CD4-positive, alpha-beta T cell treated with Interleukin-2 at 100 ng/mL for 4 hours (primary cell): Measurements from ENCODE around the gene LDLRAD3.

Experiments
- DNase-seq: peaks from one replicate; pipeline ENCODE4 v3.0.0-alpha.2; 2020; ENCODE audit warnings: low spot score

LDLRAD3 gene

DNA sequence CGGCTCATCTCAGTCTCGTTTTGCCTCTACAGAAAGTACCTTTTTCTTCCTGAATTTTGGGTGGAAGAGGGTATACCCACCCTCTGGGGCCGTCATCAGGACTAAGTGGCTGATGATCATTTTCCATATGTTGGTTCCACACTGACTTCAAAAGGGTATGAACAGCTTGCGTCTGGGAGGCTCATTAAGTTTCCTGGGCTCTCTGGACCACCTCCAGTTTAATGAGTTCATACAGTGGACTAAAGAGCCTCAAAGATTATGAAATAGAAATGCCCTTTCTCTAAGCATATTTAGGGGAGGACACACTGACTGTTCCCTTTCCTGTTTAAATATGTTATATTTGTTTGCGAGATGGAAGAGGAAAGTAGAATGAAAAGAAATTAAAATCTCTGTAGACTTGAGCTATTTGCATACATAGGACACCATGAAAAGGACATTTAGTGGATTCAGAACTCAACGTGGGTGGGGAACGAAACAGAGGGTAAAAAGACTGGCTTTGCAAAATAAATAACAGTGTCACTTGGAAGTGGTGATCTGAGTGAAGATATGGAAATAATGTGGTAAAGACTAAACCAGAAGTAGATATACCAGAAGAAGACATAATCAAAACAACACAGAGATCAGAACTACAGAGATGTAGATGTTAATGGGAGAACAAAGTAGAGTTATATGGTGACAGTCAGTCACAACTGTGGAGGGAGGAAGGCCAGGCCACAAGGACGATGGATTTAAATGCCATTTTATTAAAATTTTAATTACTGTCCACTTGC is 18.7 kb downstream of the LDLRAD3 start:
- DNase-seq = no peak

DNA sequence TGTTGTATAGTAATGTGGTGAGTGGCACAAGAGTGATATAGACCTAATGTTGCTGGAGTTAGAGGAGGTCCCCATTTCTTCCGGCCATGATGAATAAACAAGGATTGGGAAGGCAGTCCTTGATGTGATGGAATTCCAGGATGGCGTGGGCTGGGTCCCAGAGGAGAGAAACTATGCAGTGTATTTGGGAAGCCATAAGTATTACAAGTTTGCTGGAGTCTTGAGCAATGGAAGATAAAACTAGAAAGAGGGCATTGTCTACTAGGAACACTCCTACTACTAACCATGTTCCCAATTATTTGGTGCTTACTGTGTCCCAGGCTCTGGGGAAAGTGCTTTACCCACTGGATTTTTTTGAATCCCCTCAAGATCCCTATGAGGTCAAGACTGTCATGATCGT is 20.0 kb downstream of the LDLRAD3 start:
- DNase-seq = no peak

DNA sequence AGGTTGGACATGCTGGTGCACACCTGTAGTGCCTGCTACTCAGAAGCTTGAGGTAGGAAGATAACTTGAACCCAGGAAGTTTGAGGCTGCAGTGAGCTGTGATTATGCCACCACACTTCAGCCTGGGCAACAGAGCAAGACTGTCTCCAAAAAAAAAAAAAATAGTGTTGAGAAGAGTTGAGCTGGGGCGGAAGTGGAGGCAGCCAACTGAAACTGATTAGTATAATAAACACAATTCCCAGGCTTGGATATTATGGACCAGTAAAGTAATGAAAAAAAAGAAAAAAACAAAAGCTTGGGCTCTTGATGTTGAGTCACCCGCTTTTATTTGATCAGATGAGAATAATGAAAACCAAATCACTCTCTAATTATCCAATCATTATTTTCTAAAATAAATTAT is 21.0 kb downstream of the LDLRAD3 start:
- no peak for DNase-seq

DNA sequence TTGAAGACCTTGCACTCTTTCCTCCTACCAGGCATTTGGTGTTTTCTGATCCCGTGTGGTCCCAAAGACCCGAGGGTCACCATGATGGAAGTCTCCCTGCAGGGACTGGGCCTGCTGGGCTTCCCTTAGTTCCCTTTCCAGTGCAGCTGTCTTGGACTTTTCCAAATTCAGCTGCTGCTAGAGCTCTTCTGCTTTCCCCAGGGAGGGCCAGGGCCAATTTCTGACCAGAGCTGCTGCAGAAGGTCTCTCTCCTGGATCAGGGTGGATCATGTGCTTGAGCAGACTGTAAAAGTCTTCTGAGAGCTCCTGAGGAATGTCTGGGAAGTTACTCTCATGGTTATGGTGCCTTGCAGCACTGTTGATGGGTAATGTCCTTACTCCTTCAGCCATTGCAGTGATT is 23.2 kb downstream of the LDLRAD3 start:
- no peak for DNase-seq

DNA sequence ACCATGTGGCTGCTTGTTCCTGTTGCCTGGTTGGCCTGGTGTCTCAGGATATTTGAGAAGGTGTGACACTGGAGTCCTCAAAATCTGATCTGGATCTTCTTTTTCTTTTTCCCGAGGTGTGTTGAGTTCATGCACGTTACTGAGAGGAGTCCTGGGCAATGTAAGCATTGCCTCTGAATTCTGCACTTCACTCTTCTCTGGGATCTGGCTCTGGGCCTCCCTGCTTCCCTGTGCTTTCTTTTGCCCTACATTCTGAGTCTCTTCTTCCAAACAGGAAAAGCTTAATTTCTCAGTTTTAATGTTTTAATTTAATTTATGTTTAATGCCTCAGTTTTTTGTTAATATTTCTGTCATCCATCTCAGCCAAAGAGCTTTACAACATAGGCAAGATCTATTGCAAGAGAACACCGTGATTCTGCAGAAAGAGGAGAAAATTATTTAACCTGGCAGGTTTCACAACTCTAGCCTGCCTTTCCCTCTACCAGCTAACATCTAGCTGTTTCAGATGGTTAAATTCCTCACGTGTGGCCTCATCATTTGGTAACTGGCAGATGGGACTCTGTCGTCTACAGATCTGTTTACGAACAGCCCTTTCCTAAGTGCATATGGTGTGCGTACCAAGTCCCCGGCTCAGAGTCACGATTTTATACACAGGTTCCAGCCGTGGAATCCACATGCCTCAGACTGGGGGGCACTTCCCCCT is 24.7 kb downstream of the LDLRAD3 start:
- DNase-seq = no peak

DNA sequence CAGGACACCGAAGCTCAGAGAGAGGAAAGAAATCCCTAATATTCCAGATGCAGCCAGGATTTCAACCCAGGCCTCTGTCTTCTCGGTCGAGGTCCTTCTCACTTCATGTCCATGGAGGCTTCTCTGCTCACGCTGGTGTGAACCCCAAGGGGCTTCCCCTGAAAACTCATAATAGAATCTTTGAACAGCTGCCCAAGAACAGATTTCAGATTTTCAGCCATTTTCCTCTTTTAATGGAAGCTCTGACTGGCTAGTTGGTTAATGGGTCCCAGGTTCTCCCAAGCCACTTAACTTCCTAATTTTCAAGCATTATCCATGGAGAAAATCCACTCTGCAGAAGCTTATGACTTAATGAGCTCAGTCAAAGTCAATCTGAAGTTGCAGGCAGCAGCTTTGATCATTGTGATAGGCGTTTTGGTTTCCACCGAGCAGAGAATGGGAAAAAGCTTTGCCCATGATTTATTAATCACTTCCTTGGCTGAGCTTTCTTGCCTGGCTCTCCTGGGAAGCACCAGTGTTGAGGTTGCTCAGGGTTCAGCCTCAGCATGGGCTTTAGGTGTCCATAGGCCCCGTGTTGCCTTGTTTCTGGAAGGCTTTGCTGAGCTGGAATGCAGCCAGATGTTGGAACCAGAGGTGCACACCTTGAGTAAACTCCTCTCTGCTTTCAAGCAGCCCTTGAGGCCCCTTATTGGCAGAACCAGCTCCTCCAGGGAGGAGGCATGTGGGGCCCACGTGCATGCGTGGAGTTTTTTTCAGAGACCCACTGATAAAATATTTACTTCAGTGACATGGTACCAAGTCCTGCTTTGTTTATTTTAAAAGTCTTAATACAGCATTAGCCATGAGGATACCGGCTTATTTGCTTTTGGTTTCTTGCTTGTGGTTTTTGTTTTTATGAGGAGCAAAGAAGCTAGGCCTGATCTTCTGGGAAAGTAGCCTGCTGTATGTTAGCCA is 25.5 kb downstream of the LDLRAD3 start:
- no peak for DNase-seq

DNA sequence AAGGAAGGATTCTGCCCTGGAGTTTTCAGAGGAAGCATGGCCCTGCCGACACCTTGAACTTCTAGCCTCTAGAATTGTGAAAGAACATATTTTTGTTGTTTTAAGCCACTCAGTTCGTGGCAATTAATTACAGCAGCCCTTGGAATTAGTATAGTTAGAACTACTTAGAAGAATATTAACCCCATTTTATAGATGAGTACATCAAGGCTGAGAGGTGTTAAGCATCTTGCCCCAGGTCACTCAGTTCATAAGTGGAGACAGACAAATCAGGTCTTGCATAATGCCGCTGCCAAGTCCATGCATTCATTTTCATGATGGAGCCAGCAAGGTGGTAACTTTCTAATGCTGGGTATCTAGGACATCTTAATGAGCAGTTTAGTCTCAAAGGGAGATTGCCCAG is 26.6 kb downstream of the LDLRAD3 start:
- no peak for DNase-seq

DNA sequence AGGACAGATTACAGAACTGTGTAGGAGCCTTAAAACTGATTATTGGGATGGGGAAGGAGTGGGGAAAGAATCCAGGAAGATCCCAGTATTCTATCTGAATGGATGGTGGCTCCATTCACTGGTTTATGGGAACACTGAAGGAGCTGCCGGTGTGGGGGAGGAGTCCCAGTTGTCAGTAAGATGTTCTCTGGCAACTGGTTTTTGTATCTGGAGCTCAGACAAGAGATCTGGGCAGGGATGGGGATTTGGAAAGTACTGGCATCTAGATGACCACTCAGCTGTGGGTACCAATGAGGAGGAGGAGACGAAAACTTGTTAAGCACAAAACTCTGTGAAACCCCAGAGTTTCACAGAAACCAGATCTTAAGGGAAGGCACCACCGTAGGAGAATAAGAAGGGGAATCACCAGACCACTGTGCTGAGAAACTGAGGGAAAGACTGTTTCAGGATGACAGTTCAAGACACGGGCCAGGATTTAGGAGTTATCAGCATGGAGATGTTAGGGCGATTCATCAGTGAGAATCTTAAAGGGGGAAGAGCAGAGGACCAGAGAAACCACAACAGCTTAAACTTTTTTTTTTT is 28.1 kb downstream of the LDLRAD3 start:
- no peak for DNase-seq

DNA sequence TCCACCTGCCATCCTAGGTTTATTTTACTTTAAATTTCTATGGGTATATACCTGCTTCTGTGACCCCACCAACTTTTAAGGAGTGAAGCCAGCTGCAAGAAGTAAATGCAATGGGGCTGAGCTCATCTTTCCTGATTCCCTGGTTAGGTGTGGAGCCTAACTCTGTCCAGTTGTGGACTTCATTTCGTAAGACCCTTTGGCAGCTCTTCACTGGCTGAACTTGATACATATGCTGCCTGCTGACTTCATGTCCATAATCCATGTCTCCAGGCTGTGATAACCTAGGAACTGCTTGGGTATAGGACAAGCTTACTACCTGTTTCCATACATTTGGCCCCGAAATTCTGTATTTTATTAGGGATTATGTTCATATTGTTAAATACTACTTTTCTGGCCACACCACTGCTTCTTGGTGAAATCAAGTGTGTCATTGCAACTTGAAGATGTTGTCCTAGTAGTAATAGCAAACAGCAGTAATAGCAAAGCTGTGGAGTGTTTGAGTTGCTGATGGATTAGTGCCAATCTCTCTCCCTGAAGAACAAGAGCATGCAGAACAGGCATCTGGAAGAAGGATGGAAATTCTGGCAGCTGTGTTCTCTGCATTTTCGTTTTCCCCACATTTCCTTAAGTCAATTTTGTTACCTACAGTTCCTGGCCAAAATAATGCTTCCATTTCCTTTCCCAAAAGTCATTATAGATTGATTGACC is 31.2 kb downstream of the LDLRAD3 start:
- no peak for DNase-seq

DNA sequence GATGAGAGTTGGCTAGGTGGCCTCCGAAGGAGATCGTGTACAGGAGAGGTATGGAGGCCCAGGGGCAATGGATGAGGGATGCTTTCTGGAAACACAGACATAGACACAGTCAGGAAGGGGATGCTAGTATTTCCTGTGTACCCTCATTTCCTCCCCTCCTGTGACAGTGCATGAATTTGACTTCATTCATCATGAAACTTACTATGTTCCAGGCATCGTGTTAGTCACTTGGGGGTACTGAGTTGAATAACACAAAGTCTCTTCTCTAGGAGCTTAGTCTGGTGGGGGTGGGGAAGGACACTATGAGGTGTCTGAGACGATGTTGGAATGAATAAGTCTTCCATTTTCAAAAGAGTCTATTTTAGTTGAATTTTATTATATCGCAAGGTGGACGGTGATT is 32.6 kb downstream of the LDLRAD3 start:
- no peak for DNase-seq

DNA sequence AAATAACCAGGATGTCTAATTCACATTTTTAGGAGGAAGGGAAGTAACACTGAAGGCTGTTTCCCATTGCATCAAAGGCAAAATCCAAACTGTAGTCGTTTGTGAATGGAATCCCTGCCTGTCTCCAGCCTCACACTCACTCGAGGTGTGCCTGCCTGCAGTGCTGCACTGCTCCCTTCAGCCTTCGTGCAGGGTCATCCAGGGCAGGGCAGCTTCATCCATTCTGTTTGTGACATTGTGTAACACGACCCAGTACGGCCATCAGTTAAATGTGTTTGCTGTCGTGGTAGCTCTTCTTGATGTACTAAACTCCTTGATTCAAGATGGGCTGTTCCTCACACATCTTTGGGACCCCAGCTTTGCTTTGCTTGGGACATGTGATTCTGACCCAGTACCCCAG is 34.3 kb downstream of the LDLRAD3 start:
- no peak for DNase-seq

DNA sequence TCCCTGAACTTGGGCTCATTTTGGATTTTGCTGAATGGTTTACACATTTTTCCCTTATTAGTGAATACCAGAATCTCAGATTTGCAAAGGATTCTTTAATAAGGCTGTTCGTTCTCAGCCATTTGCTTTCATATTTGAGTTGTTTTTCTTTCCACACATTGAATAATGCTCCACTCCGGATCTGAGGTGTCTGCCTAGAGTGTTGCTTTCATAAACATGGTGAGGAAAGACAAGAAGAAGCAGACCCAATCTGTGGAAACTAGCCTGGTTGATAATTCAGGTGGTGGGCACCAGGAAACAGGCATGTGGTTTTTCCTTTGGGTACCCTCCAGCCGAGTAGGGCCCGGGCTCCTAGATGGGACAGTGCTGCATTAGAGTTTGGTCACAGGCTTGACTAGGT is 35.0 kb downstream of the LDLRAD3 start:
- DNase-seq = no peak

DNA sequence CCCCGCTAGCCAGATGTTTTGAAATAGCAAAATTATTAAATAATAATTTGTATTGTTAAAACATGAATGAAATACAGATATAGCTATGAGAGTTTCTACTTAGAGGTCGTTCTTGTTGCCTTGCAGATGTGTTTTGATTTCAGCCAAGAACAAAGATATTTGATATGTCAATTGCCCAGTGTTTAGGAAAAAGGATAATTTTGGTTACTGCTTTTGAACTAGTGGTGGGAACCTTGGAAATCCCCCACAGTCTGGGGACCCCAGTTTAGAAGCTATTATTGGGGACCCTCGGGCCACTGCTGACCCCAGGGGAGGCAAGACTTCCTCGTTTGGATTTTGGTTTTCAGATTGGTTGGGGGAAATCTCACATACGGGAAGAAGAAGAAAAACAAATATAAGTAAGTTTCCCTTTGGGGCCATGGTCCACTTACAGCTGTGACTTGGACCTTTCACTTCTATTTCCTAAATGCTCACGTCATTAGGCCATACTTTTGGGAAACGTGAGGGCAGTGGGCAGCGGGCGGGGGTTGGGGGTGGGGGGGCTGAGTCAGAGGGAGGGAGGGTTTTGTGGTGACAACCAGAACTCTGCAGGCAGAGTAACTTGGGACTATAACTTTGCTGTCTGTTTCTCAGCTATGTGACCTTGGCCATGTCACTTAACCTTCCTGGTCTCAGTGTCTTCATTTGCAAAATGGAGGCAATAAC is 37.0 kb downstream of the LDLRAD3 start:
- DNase-seq = no peak

DNA sequence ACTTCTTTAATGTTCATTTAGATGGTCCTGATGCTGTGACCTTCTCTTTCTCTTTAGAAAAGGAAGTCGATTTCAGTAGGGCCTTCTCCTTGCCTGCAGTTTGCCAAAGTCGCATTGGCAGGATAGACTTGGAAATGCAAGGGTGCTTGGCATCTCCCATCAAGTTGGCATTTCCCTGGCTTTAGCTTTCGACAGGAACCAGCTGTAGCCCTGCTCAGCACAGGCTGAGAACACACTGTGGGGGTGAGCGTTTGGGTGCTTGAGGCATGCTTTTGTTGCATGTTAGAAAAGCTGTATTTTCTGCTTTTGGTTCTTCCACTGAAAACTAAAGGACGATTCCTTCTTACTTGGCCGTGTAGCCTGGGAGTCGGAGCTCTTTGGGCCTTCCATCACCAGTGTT is 37.7 kb downstream of the LDLRAD3 start:
- no peak for DNase-seq

DNA sequence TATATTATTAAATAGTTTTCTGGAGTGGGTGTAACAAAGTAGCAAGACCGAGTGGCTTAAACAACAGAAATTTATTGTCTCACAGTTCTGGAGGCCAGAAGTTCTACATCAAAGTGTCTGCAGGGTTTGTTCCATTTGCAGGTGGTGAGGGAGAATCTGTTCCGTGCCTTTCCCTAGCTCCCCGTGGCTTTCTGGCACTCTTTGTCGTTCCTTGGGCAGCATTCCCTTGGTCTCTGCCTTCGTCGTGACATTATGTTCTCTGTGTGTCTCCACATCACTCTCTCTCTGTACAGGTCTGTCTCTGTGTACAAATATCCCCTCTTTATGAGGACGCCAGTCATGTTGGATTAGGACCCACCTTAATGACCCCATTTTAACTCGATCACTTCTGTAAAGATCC is 38.2 kb downstream of the LDLRAD3 start:
- DNase-seq = no peak

DNA sequence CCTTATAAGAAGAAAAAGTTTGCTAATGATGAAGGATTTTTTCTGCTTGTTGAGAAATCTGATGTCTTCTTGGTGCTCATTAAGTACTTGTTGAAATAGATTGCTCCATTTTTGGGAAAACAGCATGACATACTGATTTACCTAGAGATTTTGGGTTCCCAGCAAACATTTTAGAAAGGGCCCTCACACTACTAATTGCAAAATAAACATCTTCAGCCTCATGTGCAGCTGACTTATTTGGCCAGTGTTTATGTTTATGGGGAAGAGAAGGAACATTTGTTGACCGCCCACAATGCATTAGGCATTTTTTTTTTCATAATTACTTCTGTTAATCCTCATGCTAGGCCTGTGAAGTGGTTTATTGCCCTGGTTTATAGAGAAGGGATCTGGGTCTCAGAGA is 40.1 kb downstream of the LDLRAD3 start:
- no peak for DNase-seq

DNA sequence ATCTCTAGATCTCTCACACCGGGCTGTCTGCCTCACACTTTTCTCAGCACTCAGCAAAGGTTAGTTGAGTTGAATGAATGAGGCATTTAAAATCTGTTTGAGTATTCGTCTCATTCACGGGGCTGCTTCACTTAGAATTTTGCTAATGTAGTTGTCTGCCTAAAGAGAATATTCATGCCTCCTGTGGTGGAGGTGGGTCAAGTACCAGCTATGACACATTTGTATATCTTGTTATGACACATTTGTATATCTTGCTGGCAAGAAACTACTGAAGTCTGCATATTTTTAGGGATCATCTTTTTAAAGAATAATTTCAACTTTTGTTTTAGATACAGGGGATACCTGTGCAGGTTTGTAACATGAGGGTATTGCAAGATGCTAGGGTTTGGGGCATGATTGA is 43.1 kb downstream of the LDLRAD3 start:
- DNase-seq = no peak

DNA sequence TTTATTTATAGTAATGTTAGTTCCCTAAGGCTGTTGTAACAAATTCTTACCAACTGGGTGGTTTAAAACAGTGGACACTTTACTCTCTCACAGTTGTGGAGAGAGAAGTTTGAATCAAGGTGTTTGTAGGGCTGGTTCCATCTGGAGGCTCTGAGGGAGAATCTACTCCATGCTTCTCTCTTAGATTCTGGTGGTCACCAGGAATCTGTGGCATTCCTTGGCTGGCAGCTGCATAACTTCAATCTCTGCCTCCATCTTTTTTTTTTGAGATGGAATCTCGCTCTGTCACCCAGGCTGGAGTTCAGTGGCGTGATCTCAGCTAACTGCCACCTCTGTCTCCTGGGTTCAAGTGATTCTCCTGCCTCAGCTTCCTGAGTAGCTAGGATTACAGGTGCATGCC is 46.3 kb downstream of the LDLRAD3 start:
- DNase-seq = no peak

DNA sequence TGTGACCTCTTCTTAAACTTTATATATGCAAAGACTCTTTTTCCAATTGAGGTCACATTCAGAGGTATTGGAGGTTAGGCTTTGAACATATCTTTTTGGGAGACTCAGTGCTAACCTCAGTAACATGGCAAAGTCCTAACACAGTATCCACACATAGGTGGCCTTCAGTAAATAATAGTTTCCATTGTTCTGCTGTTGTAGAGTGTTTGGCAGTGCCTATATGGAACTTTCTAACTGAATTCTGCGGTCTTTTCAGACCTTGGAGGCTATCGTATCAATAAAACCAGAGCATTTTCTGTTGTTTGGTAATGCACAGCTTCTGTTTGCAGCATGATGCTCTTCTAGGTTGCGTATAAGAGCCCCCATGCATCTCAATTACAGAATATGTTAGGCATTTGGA is 47.0 kb downstream of the LDLRAD3 start:
- no peak for DNase-seq

DNA sequence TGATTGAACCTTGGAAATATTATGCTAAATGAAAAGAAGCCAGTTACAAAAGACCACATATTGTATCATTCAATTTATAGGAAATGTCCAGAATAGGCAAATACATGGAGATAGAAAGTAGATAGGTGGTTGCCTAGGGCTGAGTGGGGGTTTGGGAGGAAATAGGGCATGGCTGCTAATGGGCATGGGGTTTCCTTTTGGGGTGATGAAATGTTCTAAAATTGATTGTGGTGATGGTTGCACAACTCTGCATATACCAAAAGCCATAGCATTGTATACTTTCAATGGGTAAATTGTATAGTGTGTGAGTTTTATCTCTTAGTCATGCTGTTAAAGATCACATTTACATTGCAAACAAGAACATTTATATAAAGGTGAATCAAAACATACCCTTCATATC is 48.7 kb downstream of the LDLRAD3 start:
- no peak for DNase-seq

DNA sequence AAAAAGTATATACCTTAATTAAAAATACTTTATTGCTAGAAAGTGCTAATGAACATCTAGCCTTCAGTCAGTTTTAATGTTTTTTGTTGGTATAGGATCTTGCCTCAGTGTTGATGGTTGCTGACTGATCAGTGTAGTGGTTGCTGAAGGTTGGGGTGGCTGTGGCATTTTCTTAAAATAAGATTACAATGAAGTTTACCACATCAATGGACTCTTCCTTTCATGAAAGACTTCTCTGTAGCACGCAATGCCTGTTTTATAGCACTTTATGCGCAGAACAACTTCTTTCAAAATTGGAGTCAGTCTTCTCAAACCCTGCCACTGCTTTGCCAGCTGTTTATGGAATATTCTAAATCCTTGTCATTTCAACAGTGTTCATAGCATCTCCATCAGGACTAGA is 50.6 kb downstream of the LDLRAD3 start:
- no peak for DNase-seq
